OCI-LY7 (cell line): ENCODE measurements around the gene HGFAC. TPM values are rescaled to one million over a fixed set of nuclear protein-coding genes. Genes with fewer than 3 reads are reported as not detected.

Experiments
- BruUV-seq: library from RNA; stranded (reverse); fragments of 400-500 nt; replicated peaks from 2 replicates; lab custom pipeline; 2021; lab: Mats Ljungman, UMichigan
- CTCF ChIA-PET: fragments of 300-600 bp; sonication (Branson Sonifier 250); formaldehyde crosslinking; loops from one replicate; lab custom pipeline; 2022; ENCODE audit warnings: antibody characterized with exemption; ENCODE audit not compliant: unreplicated experiment; lab: Charles Lee
- POLR2A ChIA-PET: fragments of 300-600 bp; sonication (Branson Sonifier 250); formaldehyde crosslinking; loops from one replicate; lab custom pipeline; 2022; ENCODE audit warnings: antibody characterized with exemption; lab: Charles Lee
- DNase-seq: peaks from one replicate; pipeline ENCODE4 v3.0.0-alpha.2; 2015; ENCODE audit warnings: low spot score
- H2AFZ ChIP-seq: fragments of 200-600 bp; sonication (generic), shearing (Covaris generic); 2 replicates; pipeline ENCODE4 v1.6.1; 2014; ENCODE audit warnings: mild to moderate bottlenecking, antibody characterized with exemption, low read length, moderate library complexity
- H3K27ac ChIP-seq: fragments of 200-600 bp; sonication (generic); 2 replicates; pipeline ENCODE4 v1.5.1; 2014; ENCODE audit warnings: mixed run types, low read depth, mild to moderate bottlenecking, moderate library complexity, low read length, inconsistent platforms; ENCODE audit not compliant: poor library complexity, severe bottlenecking
- H3K36me3 ChIP-seq: fragments of 200-600 bp; sonication (generic); 2 replicates; pipeline ENCODE4 v1.6.1; 2014; ENCODE audit warnings: mild to moderate bottlenecking, antibody characterized with exemption, low read length, moderate library complexity, mixed read lengths; ENCODE audit not compliant: insufficient read depth
- H3K4me1 ChIP-seq: fragments of 200-600 bp; sonication (generic); 2 replicates; pipeline ENCODE4 v1.5.1; 2014; ENCODE audit warnings: mild to moderate bottlenecking, low read length; ENCODE audit not compliant: insufficient read depth, poor library complexity, severe bottlenecking
- H3K4me2 ChIP-seq: fragments of 200-600 bp; sonication (generic); 2 replicates; pipeline ENCODE4 v1.6.1; 2014; ENCODE audit warnings: mild to moderate bottlenecking, low read length
- H3K4me3 ChIP-seq: fragments of 200-600 bp; sonication (generic); 2 replicates; pipeline ENCODE4 v1.5.1; 2014; ENCODE audit warnings: mild to moderate bottlenecking, low read depth, low read length; ENCODE audit not compliant: poor library complexity, severe bottlenecking
- H3K79me2 ChIP-seq: fragments of 200-600 bp; sonication (generic); 2 replicates; pipeline ENCODE4 v1.6.1; 2016; ENCODE audit warnings: low read depth, mild to moderate bottlenecking, low read length, moderate library complexity, mixed read lengths; ENCODE audit not compliant: insufficient read depth
- H3K9me2 ChIP-seq: fragments of 200-600 bp; sonication (generic); 2 replicates; pipeline ENCODE4 v1.6.1; 2016; ENCODE audit warnings: mild to moderate bottlenecking, low read length, mixed read lengths; ENCODE audit not compliant: insufficient read depth
- H3K9me3 ChIP-seq: fragments of 200-600 bp; sonication (generic); 2 replicates; pipeline ENCODE4 v1.6.1; 2014; ENCODE audit warnings: mild to moderate bottlenecking, mixed run types, low read length, mixed read lengths
- H4K20me1 ChIP-seq: fragments of 200-600 bp; sonication (generic); 2 replicates; pipeline ENCODE4 v1.6.1; 2014; ENCODE audit warnings: mild to moderate bottlenecking, antibody characterized with exemption, low read length, moderate library complexity, mixed read lengths; ENCODE audit not compliant: insufficient read depth
- CTCF ChIP-seq: fragments of 200-600 bp; sonication (generic); conservative IDR thresholded peaks from 2 replicates; pipeline ENCODE4 v1.5.1; 2014; ENCODE audit warnings: mild to moderate bottlenecking, antibody characterized with exemption, low read length, moderate library complexity, mixed read lengths
- EZH2phosphoT487 ChIP-seq: fragments of 200-600 bp; sonication (generic); IDR thresholded peaks from 2 replicates; pipeline ENCODE4 v1.6.1; 2018; ENCODE audit warnings: low read depth, borderline replicate concordance, mild to moderate bottlenecking, mixed run types, antibody characterized with exemption, low read length, moderate library complexity, mixed read lengths
- intact Hi-C: fragments of 100-400 bp; cut with micrococcal nuclease; formaldehyde crosslinking; loops from one replicate; pipeline ENCODE4 v1.10.0; 2022; ENCODE audit not compliant: unreplicated experiment
- total RNA-seq, 2 experiments: library from RNA; depleted of rRNA in 1 of 2; stranded (reverse); fragments of >200 nt in 1 of 2; shearing (Covaris generic) in 1 of 2; gene quantifications; 2 replicates each; pipeline ENCODE4 v1.2.3, GENCODE V29; 2014 to 2022

Gene HGFAC
- total RNA-seq, 2 experiments from 2014 or later = not detected

- Histone ChIP-seq H3K79me2 (no peaks in the 10 kb centered on the region), H3K4me1 (no peaks in the 10 kb centered on the region), H4K20me1 (no peaks in the 10 kb centered on the region), H3K4me3 (no peak overlapping the region), H2AFZ (no peak overlapping the region), H3K9me2 (no peaks in the 10 kb centered on the region), H3K4me2 (no peak overlapping the region), H3K36me3 (no peaks in the 10 kb centered on the region), H3K27ac (no peak overlapping the region), H3K9me3 (no peaks in the 10 kb centered on the region)
- ChIA-PET POLR2A (no interaction called here), CTCF (no interaction called here)
- intact Hi-C loops = no loop called here
- no peak for DNase-seq
- BruUV-seq = no TSS peak
- TF ChIP-seq CTCF (no peak), EZH2phosphoT487 (no peak)
Observed at GRCh38 chr4:3449574-3450534, 8.1 kb downstream of the HGFAC start.

GRCh38 chr4:3450643-3451042 is 8.9 kb downstream of the HGFAC start:
- DNase-seq = no peak
- intact Hi-C loops = no loop called here
- Histone ChIP-seq H3K36me3 (no peaks in the 10 kb centered on the region), H3K27ac (no peak overlapping the region), H3K9me2 (no peaks in the 10 kb centered on the region), H3K9me3 (no peaks in the 10 kb centered on the region), H3K4me1 (no peaks in the 10 kb centered on the region), H3K79me2 (no peaks in the 10 kb centered on the region), H4K20me1 (no peaks in the 10 kb centered on the region), H3K4me2 (no peak overlapping the region), H2AFZ (no peak overlapping the region), H3K4me3 (no peak overlapping the region)
- CTCF ChIA-PET = no interaction called here
- BruUV-seq = no TSS peak
- TF ChIP-seq EZH2phosphoT487 = no peak
- TF ChIP-seq CTCF = no peak
- POLR2A ChIA-PET = no interaction called here

- no peaks in the 10 kb centered on the region for H3K36me3 ChIP-seq
- H4K20me1 ChIP-seq = no peaks in the 10 kb centered on the region
- H3K4me1 ChIP-seq = no peaks in the 10 kb centered on the region
- no peak overlapping the region for H3K4me2 ChIP-seq
- no peak overlapping the region for H2AFZ ChIP-seq
- H3K9me3 ChIP-seq = no peaks in the 10 kb centered on the region
- H3K4me3 ChIP-seq = no peak overlapping the region
- intact Hi-C loops = no loop called here
- no peaks in the 10 kb centered on the region for H3K79me2 ChIP-seq
- ChIA-PET CTCF (no interaction called here), POLR2A (no interaction called here)
- no peak overlapping the region for H3K27ac ChIP-seq
- DNase-seq = no peak
- no peaks in the 10 kb centered on the region for H3K9me2 ChIP-seq
- no TSS peak for BruUV-seq
- TF ChIP-seq EZH2phosphoT487 (no peak), CTCF (no peak)
Observed at GRCh38 chr4:3451956-3452355, 10.2 kb downstream of the HGFAC start.
